ENCODE data around the gene TMEM62.
"Not testable (repeated sequence)": the region's sequence is repeated elsewhere in the genome, so short reads cannot be mapped to it uniquely, and the experiment has no call there.

Gene TMEM62

GRCh38 chr15:43210807-43211206 is 77.4 kb downstream of the TMEM62 start:
- DNase-seq = no peak

- no peak for DNase-seq
Measured at GRCh38 chr15:43211224-43211735, 77.9 kb downstream of the TMEM62 start.

- DNase-seq = no peak
Measured at GRCh38 chr15:43212299-43212698, 78.9 kb downstream of the TMEM62 start.

- DNase-seq = no peak
Measured at GRCh38 chr15:43212951-43213350, 79.6 kb downstream of the TMEM62 start.

- DNase-seq = no peak
Measured at GRCh38 chr15:43213466-43213865, 80.1 kb downstream of the TMEM62 start.

- no peak for DNase-seq
Measured at GRCh38 chr15:43214169-43214568, 80.8 kb downstream of the TMEM62 start.

- no peak for DNase-seq
Measured at GRCh38 chr15:43214592-43215295, 81.4 kb downstream of the TMEM62 start.

- no peak for DNase-seq
Measured at GRCh38 chr15:43215961-43216360, 82.6 kb downstream of the TMEM62 start.

GRCh38 chr15:43218908-43219706 is 85.7 kb downstream of the TMEM62 start:
- DNase-seq = no peak

- no peak for DNase-seq
Measured at GRCh38 chr15:43219929-43220928, 86.8 kb downstream of the TMEM62 start.

GRCh38 chr15:43220991-43221403 is 87.6 kb downstream of the TMEM62 start, which contains the start of gene EPB42:
EPB42 (minus strand) TSS chr15:43221018; CDS start chr15:43220825, 193 bp downstream.
- no peak for DNase-seq

- no peak for DNase-seq
Measured at GRCh38 chr15:43221422-43221821, 88.0 kb downstream of the TMEM62 start.

GRCh38 chr15:43225201-43225949 is 92.0 kb downstream of the TMEM62 start:
- peak; percentile 70 to 72 for DNase-seq

GRCh38 chr15:43225950-43226255 is 92.5 kb downstream of the TMEM62 start:
- DNase-seq = not testable (repeated sequence)

GRCh38 chr15:43226436-43227305 is 93.3 kb downstream of the TMEM62 start:
- DNase-seq = no peak

GRCh38 chr15:43229977-43230376 is 96.6 kb downstream of the TMEM62 start:
- DNase-seq = no peak

GRCh38 chr15:43230640-43231115 is 97.3 kb downstream of the TMEM62 start:
- no peak for DNase-seq

GRCh38 chr15:43232289-43232874 is 99.0 kb downstream of the TMEM62 start:
- no peak for DNase-seq

All from Kasumi-1 (cell line).